Kidney (tissue), 14 donors: ENCODE data around the gene CNTN4. TPM values are rescaled to one million over a fixed set of nuclear protein-coding genes. Genes with fewer than 3 reads are reported as not detected.
A peak's percentile ranks its signal among the peaks of the same experiment; 100 is the strongest.

Experiments used
- DNase-seq, 5 donors: peaks; one replicate each; pipeline ENCODE4 v3.0.0-alpha.2; 2013 to 2020
- FAIRE-seq: peaks from 2 replicates; lab custom pipeline; 2012; peaks lifted over from hg19 to GRCh38; lab: Jason Lieb, UNC
- H3K27ac ChIP-seq, 2 donors: one replicate each; pipeline ENCODE4 v1.7.0; 2013; ENCODE audit warnings: low read depth in 2 of 2, low read length in 2 of 2, inconsistent platforms in 1 of 2
- H3K27me3 ChIP-seq: one replicate; pipeline ENCODE4 v1.7.1; 2013; ENCODE audit warnings: low read length, inconsistent platforms; ENCODE audit not compliant: control insufficient read depth, insufficient read depth
- H3K36me3 ChIP-seq, 3 donors: one replicate each; pipeline versions ENCODE4 v1.7.0 to v1.7.1; 2013; ENCODE audit warnings: low read length in 3 of 3, control low read depth in 1 of 3, inconsistent platforms in 1 of 3; ENCODE audit not compliant: insufficient read depth in 3 of 3, control insufficient read depth in 2 of 3
- H3K4me1 ChIP-seq, 3 donors: one replicate each; pipeline versions ENCODE4 v1.7.0 to v1.7.1; 2013; ENCODE audit warnings: low read length in 3 of 3, inconsistent platforms in 1 of 3, low read depth in 1 of 3; ENCODE audit not compliant: control insufficient read depth in 2 of 3, insufficient read depth in 2 of 3
- H3K4me3 ChIP-seq, 3 donors: one replicate each; pipeline versions ENCODE4 v1.7.0 to v1.8.1; 2013; ENCODE audit warnings: low read length in 3 of 3, control low read depth in 1 of 3, inconsistent platforms in 1 of 3
- H3K9ac ChIP-seq, 3 donors: one replicate each; pipeline versions ENCODE4 v1.7.0 to v1.7.1; 2013; ENCODE audit warnings: low read length in 3 of 3, control low read depth in 1 of 3, inconsistent platforms in 1 of 3
- H3K9me3 ChIP-seq, 3 donors: one replicate each; pipeline versions ENCODE4 v1.7.0 to v1.7.1; 2013; ENCODE audit warnings: low read length in 3 of 3, control low read depth in 1 of 3, inconsistent platforms in 1 of 3; ENCODE audit not compliant: control insufficient read depth in 2 of 3, insufficient read depth in 1 of 3
- CTCF ChIP-seq: IDR thresholded peaks from 3 replicates; pipeline ENCODE4 v1.5.1; 2012; ENCODE audit warnings: mild to moderate bottlenecking, moderate library complexity, borderline replicate concordance; ENCODE audit not compliant: insufficient read depth; ENCODE audit errors: extremely low read depth
- intact Hi-C: fragments of 100-400 bp; cut with DNase I; formaldehyde crosslinking; loops from one replicate; pipeline ENCODE4 v1.11.1; 2022
- polyA plus RNA-seq: library from polyadenylated mRNA; stranded (reverse); fragments of 350-450 nt; fragmentation: Illumina TruSeq; extraction: RNeasy Lipid Tissue Mini Kit (QIAGEN cat#74804); gene quantifications from one replicate; pipeline ENCODE4 v1.2.3, GENCODE V29; 2014; ENCODE audit warnings: low read depth, low replicate concordance; ENCODE audit not compliant: insufficient read depth
- total RNA-seq: library from RNA; stranded (reverse); fragmentation: NEBNext Ultra II Directional; extraction: Animal tissue kit (Norgen Biotek cat#: 25700); gene quantifications from one replicate; pipeline ENCODE4 v1.2.1, GENCODE V29; 2021
- donor health status: control.
- donor health status: control.
- donor health status: control.
- donor health status: control.
- donor health status: control.
- donor health status: DM: yes; HTN: yes; CAD: no.
- donor health status: Normal renal cell carcinoma (clear cell type).

The CNTN4 gene
- total and polyA plus RNA-seq, 2 donors from 2014 or later = 2.2 to 13.4 TPM

- peak in 1 of 5 donors; percentile 47 for DNase-seq
- Histone ChIP-seq H3K36me3 (no peaks in the 10 kb centered on the region), H3K9ac (no peak overlapping the region), H3K4me1 (peaks cover 0 to 5% (median 0%) of the 10 kb centered on the region in 3 donors), H3K4me3 (no peak overlapping the region), H3K27ac (no peak overlapping the region), H3K9me3 (no peaks in the 10 kb centered on the region), H3K27me3 (no peaks in the 10 kb centered on the region)
- intact Hi-C loops = no loop called here
- no peak for FAIRE-seq
- no peak for TF ChIP-seq CTCF
Measured at GRCh38 chr3:2774481-2775249, 676.0 kb downstream of the CNTN4 start.

- Histone ChIP-seq H3K4me1 (no peaks in the 10 kb centered on the region), H3K4me3 (no peak overlapping the region), H3K9ac (no peak overlapping the region), H3K36me3 (no peaks in the 10 kb centered on the region), H3K9me3 (no peaks in the 10 kb centered on the region), H3K27ac (no peak overlapping the region), H3K27me3 (no peaks in the 10 kb centered on the region)
- no peak for TF ChIP-seq CTCF
- FAIRE-seq = no peak
- intact Hi-C loops = no loop called here
- DNase-seq = no peak
Measured at GRCh38 chr3:2783261-2783660, 684.6 kb downstream of the CNTN4 start.

- H3K36me3 ChIP-seq = no peaks in the 10 kb centered on the region
Measured at GRCh38 chr3:2784627-2785026, 686.0 kb downstream of the CNTN4 start.

More at GRCh38 chr3:2784627-2785026, 686.0 kb downstream of the CNTN4 start:
- H3K27ac ChIP-seq = no peak overlapping the region
- H3K27me3 ChIP-seq = no peaks in the 10 kb centered on the region
- DNase-seq = no peak
- H3K9me3 ChIP-seq = no peaks in the 10 kb centered on the region
- H3K9ac ChIP-seq = no peak overlapping the region
- H3K4me3 ChIP-seq = no peak overlapping the region
- no peaks in the 10 kb centered on the region for H3K4me1 ChIP-seq
- no peak for TF ChIP-seq CTCF
- intact Hi-C loops = no loop called here
- no peak for FAIRE-seq
